C4-2B (cell line): ENCODE measurements around the gene TBX19.

ENCODE experiments used
- CTCF ChIP-seq: fragments of 450-650 bp; conservative IDR thresholded peaks from 2 replicates; pipeline ENCODE4 v1.5.1; 2017; ENCODE audit warnings: mild to moderate bottlenecking
- ZFX ChIP-seq: fragments of 450-650 bp; IDR thresholded peaks from 2 replicates; pipeline ENCODE4 v1.6.1; 2017

- TF ChIP-seq CTCF (no peak), ZFX (no peak)
These were observed 23.3 kb upstream of the TBX19 start for GRCh38 chr1:168257397-168257796.
